ENCODE results near the gene TBPL1. TPM values are rescaled to one million over a fixed set of nuclear protein-coding genes. Genes with fewer than 3 reads are reported as not detected.

Gene TBPL1
- total RNA-seq, 2 donors from 2014 or later = 27.7 to 30.8 TPM

DNA sequence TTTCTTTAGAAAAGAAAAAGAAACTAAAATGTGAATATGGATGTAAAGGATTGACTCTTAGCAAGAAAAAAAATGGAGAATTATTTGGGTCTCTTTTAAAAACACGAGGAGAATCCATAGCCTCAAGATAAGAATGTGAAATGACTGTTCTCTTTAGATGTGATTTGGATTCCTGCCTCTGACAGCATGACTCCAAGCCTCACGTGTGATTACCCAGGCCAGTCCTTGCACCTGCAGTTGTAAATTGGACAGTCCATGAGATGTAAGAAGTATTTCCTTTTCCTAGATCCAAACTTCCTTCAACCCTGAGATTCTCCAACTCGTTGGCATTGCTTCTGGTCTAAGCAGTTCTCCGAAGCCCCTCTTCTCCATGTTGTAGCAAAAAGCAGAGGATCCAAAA is 67.5 kb downstream of the TBPL1 start:
- Histone ChIP-seq H3K4me3 (no peak overlapping the region), H3K36me3 (no peaks in the 10 kb centered on the region), H3K27me3 (replicated peaks; ENCODE audit: insufficient read depth) (no peaks in the 10 kb centered on the region), H3K27ac (peak overlapping the region; percentile 77 to 78), H3K9me3 (no peaks in the 10 kb centered on the region), H3K4me1 (replicated peaks) (peaks cover 11% of the 10 kb centered on the region)
- WGBS = 18% methylated on average over 4 of the region's 4 CpGs
- DNase-seq (ENCODE audit: low spot score) = peak; percentile 44
- intact Hi-C loops (cut with DNase I) = loop anchor here (2.0 kb wide), 1 partner anchor 40 kb away; no protein-coding TSS in a partner anchor
- TF ChIP-seq POLR2A (IDR thresholded peaks at IDR 0.05) (no peak), POLR2AphosphoS5 (IDR thresholded peaks at IDR 0.05) (no peak)
- TF ChIP-seq, protein P1, sequence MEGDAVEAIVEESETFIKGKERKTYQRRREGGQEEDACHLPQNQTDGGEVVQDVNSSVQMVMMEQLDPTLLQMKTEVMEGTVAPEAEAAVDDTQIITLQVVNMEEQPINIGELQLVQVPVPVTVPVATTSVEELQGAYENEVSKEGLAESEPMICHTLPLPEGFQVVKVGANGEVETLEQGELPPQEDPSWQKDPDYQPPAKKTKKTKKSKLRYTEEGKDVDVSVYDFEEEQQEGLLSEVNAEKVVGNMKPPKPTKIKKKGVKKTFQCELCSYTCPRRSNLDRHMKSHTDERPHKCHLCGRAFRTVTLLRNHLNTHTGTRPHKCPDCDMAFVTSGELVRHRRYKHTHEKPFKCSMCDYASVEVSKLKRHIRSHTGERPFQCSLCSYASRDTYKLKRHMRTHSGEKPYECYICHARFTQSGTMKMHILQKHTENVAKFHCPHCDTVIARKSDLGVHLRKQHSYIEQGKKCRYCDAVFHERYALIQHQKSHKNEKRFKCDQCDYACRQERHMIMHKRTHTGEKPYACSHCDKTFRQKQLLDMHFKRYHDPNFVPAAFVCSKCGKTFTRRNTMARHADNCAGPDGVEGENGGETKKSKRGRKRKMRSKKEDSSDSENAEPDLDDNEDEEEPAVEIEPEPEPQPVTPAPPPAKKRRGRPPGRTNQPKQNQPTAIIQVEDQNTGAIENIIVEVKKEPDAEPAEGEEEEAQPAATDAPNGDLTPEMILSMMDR (IDR thresholded peaks at IDR 0.05) = no peak

DNA sequence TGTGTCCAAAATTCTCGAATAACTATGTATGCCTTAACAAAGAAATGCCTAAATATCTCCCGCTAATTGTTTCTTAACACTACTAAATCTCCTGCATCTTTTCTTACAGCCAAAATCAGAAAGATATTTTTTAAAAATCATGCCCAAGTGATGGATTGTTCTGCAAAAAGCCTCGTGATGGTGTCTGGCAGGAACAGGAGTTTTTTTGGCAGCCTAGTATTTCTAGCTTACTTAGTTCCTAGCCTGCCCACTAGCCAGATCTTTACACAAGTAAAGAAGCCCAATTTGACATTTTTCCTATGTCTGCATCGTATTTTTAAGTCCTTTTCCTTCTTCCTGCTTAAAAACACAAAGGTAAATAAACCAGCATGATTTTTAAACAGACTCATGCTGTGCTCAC is 67.9 kb downstream of the TBPL1 start:
- 37% methylated on average over 4 of the region's 4 CpGs for WGBS
- H3K36me3 ChIP-seq = no peaks in the 10 kb centered on the region
- no peaks in the 10 kb centered on the region for H3K27me3 ChIP-seq (replicated peaks; ENCODE audit: insufficient read depth)
- H3K4me3 ChIP-seq = no peak overlapping the region
- peak overlapping the region; percentile 77 to 78 for H3K27ac ChIP-seq
- no peaks in the 10 kb centered on the region for H3K9me3 ChIP-seq
- TF ChIP-seq POLR2AphosphoS5 (IDR thresholded peaks at IDR 0.05) (no peak), POLR2A (IDR thresholded peaks at IDR 0.05) (no peak)
- no peak for DNase-seq (ENCODE audit: low spot score)
- H3K4me1 ChIP-seq (replicated peaks) = peaks cover 11% of the 10 kb centered on the region
- intact Hi-C loops (cut with DNase I) = loop anchor here (2.0 kb wide), 1 partner anchor 40 kb away; no protein-coding TSS in a partner anchor

DNA sequence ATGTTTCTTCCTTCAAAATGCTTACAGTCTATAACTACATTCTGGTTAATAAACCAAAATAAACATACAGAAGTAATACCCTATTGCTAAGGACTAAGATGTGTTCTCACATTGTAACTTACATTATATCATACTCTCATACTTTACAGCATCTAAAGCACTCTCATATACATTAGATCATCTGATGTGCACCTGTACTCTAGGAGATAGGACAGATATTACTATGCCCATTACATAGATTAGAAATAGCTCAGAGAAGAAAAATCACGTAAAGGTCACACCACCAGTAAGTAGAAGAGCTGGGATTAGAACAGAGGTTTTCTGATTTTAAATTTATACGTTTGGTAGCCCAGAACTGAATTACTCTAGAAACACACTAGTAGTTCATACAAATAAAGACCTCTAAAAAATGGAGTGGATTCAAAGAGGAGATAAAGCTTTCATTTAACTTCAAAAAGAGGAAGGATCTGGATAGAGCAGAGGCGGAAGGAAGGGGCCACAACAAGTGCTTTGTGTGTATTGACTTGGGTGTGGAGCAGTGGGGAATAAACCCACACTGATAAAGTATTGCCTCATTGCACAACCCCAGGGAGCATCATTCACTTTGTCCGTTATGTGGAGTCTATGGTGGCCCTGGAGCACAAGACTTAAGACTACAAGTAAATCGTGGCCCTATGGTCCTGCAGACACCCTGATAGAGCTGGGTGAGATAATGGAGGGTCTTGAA is 68.5 kb downstream of the TBPL1 start:
- TF ChIP-seq, protein P1 (IDR thresholded peaks at IDR 0.05) = no peak
- TF ChIP-seq POLR2AphosphoS5 (IDR thresholded peaks at IDR 0.05) (no peak), POLR2A (IDR thresholded peaks at IDR 0.05) (no peak)
- peaks cover 11% of the 10 kb centered on the region for H3K4me1 ChIP-seq (replicated peaks)
- no peaks in the 10 kb centered on the region for H3K36me3 ChIP-seq
- H3K27ac ChIP-seq = peak overlapping the region; percentile 77 to 78
- intact Hi-C loops (cut with DNase I) = loop anchor here (2.0 kb wide), 1 partner anchor 39 kb away; no protein-coding TSS in a partner anchor
- H3K27me3 ChIP-seq (replicated peaks; ENCODE audit: insufficient read depth) = no peaks in the 10 kb centered on the region
- 91% methylated on average over 5 of the region's 5 CpGs for WGBS
- no peak overlapping the region for H3K4me3 ChIP-seq
- no peak for DNase-seq (ENCODE audit: low spot score)
- no peaks in the 10 kb centered on the region for H3K9me3 ChIP-seq

DNA sequence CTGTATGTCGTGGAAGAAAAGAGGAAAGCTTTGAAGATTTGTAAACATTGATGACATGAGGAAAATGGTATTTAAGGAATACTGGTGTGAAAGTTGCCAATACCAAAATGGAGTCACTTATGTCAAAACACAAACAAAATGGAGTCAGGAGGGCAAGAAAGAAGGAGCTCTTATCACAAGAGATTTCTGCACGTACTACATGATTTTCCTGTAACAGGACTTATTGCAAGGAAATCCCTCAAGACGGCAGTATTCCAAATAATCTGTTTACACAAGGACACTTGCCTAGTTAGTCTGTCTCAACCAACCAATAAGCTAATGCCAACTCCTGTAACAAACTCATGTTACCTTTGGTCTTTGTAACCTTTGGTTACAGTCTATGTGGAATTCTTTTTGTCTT is 69.6 kb downstream of the TBPL1 start:
- H3K27me3 ChIP-seq (replicated peaks; ENCODE audit: insufficient read depth) = no peaks in the 10 kb centered on the region
- peaks cover 7% of the 10 kb centered on the region for H3K4me1 ChIP-seq (replicated peaks)
- 51% methylated on average over 3 of the region's 3 CpGs for WGBS
- no peaks in the 10 kb centered on the region for H3K36me3 ChIP-seq
- no peak for DNase-seq (ENCODE audit: low spot score)
- H3K9me3 ChIP-seq = no peaks in the 10 kb centered on the region
- intact Hi-C loops (cut with DNase I) = no loop called here
- peak overlapping the region; percentile 77 to 78 for H3K27ac ChIP-seq
- TF ChIP-seq POLR2AphosphoS5 (IDR thresholded peaks at IDR 0.05) = no peak
- TF ChIP-seq, protein P1 (IDR thresholded peaks at IDR 0.05) = no peak
- no peak for TF ChIP-seq POLR2A (IDR thresholded peaks at IDR 0.05)
- no peak overlapping the region for H3K4me3 ChIP-seq

DNA sequence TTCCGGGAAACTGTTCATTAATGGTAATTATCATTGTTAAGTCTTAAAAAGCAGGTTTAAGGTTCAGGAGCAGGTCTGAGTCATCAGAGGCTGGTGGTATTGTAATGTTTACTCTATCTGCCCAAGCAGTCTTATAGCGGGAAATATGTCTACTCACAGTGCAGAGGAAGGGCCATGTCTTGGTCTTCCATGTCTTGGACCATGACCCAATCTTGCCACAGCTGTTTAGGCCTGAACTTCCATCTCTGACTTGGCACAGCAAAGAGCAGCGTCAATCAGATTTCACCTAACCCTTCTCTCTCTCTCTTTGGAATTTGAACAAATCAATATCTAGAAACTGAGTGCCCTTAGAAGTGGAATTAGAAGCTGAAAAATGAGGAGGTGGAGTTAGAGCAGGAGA is 73.6 kb downstream of the TBPL1 start:
- 88% methylated on average over 3 of the region's 3 CpGs for WGBS
- Histone ChIP-seq H3K27me3 (replicated peaks; ENCODE audit: insufficient read depth) (no peaks in the 10 kb centered on the region), H3K4me1 (replicated peaks) (peaks cover 8% of the 10 kb centered on the region), H3K9me3 (no peaks in the 10 kb centered on the region), H3K4me3 (no peak overlapping the region), H3K27ac (peak overlapping the region; percentile 4 to 24), H3K36me3 (no peaks in the 10 kb centered on the region)
- intact Hi-C loops (cut with DNase I) = no loop called here
- TF ChIP-seq, protein P1 (IDR thresholded peaks at IDR 0.05) = no peak
- TF ChIP-seq POLR2AphosphoS5 (IDR thresholded peaks at IDR 0.05) (no peak), POLR2A (IDR thresholded peaks at IDR 0.05) (no peak)
- no peak for DNase-seq (ENCODE audit: low spot score)

Measured in prostate gland (tissue), 2 donors.